ENCODE data around the gene TTC19.

- TF ChIP-seq, protein P1, sequence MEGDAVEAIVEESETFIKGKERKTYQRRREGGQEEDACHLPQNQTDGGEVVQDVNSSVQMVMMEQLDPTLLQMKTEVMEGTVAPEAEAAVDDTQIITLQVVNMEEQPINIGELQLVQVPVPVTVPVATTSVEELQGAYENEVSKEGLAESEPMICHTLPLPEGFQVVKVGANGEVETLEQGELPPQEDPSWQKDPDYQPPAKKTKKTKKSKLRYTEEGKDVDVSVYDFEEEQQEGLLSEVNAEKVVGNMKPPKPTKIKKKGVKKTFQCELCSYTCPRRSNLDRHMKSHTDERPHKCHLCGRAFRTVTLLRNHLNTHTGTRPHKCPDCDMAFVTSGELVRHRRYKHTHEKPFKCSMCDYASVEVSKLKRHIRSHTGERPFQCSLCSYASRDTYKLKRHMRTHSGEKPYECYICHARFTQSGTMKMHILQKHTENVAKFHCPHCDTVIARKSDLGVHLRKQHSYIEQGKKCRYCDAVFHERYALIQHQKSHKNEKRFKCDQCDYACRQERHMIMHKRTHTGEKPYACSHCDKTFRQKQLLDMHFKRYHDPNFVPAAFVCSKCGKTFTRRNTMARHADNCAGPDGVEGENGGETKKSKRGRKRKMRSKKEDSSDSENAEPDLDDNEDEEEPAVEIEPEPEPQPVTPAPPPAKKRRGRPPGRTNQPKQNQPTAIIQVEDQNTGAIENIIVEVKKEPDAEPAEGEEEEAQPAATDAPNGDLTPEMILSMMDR (optimal IDR thresholded peaks at IDR 0.05 in 1 of 3, IDR thresholded peaks at IDR 0.05 in 1 of 3, conservative IDR thresholded peaks at IDR 0.05 in 1 of 3; ENCODE audit: extremely low read depth in 1 of 3, insufficient read depth in 2 of 3, low read length in 3 of 3), result no peak
- TF ChIP-seq EZH2 (IDR thresholded peaks at IDR 0.05; ENCODE audit: low read length), result no peak
Observed at GRCh38 chr17:16025202-16025601, 25.6 kb downstream of the TTC19 start.
